GM18870 (cell line): ENCODE data around the gene SERPINB1.

Experiments
- ATAC-seq: cut with Tn5 transposase; IDR thresholded peaks from one replicate; pipeline ENCODE4 v1.9.1; 2021; ENCODE audit warnings: moderate library complexity; ENCODE audit not compliant: unreplicated experiment

The SERPINB1 gene

GRCh38 chr6:2795162-2795561 is 46.5 kb downstream of the SERPINB1 start:
- no peak for ATAC-seq

GRCh38 chr6:2794171-2794730 is 47.4 kb downstream of the SERPINB1 start:
- no peak for ATAC-seq

- ATAC-seq: no peak
Measured at GRCh38 chr6:2793534-2794151, 48.0 kb downstream of the SERPINB1 start.

- ATAC-seq: no peak
Measured at GRCh38 chr6:2792330-2793110, 49.1 kb downstream of the SERPINB1 start.

- ATAC-seq: no peak
Measured at GRCh38 chr6:2791450-2791974, 50.2 kb downstream of the SERPINB1 start.

- ATAC-seq: no peak
Measured at GRCh38 chr6:2790588-2791449, 50.8 kb downstream of the SERPINB1 start.

GRCh38 chr6:2786269-2786668 is 55.4 kb downstream of the SERPINB1 start:
- no peak for ATAC-seq

- ATAC-seq: no peak
Measured at GRCh38 chr6:2784930-2785329, 56.7 kb downstream of the SERPINB1 start.

GRCh38 chr6:2784061-2784460 is 57.6 kb downstream of the SERPINB1 start:
- no peak for ATAC-seq

GRCh38 chr6:2783188-2783963 is 58.3 kb downstream of the SERPINB1 start:
- no peak for ATAC-seq

- ATAC-seq: no peak
Measured at GRCh38 chr6:2782825-2783187, 58.9 kb downstream of the SERPINB1 start.

- no peak for ATAC-seq
Measured at GRCh38 chr6:2782356-2782708, 59.3 kb downstream of the SERPINB1 start.
